Measurements from ENCODE around the gene SPRY4.
"Not testable (repeated sequence)": the region's sequence is repeated elsewhere in the genome, so short reads cannot be mapped to it uniquely, and the experiment has no call there.

The SPRY4 gene

GRCh38 chr5:142292808-142293207, 32.0 kb downstream of the SPRY4 start:
- no peak for DNase-seq (ENCODE audit: low spot score)

- no peak for DNase-seq (ENCODE audit: low spot score)
Observed at GRCh38 chr5:142292249-142292648, 32.6 kb downstream of the SPRY4 start.

GRCh38 chr5:142290577-142291299, 34.1 kb downstream of the SPRY4 start:
- no peak for DNase-seq (ENCODE audit: low spot score)

- DNase-seq (ENCODE audit: low spot score) = no peak
Observed at GRCh38 chr5:142289708-142290576, 34.9 kb downstream of the SPRY4 start.

- no peak for DNase-seq (ENCODE audit: low spot score)
Observed at GRCh38 chr5:142287973-142288313, 36.9 kb downstream of the SPRY4 start.

GRCh38 chr5:142287096-142287972, 37.5 kb downstream of the SPRY4 start:
- no peak for DNase-seq (ENCODE audit: low spot score)

- DNase-seq (ENCODE audit: low spot score) = no peak
Observed at GRCh38 chr5:142286111-142286510, 38.7 kb downstream of the SPRY4 start.

GRCh38 chr5:142283304-142283703, 41.5 kb downstream of the SPRY4 start:
- DNase-seq (ENCODE audit: low spot score) = no peak

GRCh38 chr5:142281966-142282365, 42.9 kb downstream of the SPRY4 start:
- no peak for DNase-seq (ENCODE audit: low spot score)

- no peak for DNase-seq (ENCODE audit: low spot score)
Observed at GRCh38 chr5:142281008-142281367, 43.8 kb downstream of the SPRY4 start.

GRCh38 chr5:142280066-142281007, 44.5 kb downstream of the SPRY4 start:
- DNase-seq (ENCODE audit: low spot score) = no peak

- no peak for DNase-seq (ENCODE audit: low spot score)
Observed at GRCh38 chr5:142278627-142279026, 46.2 kb downstream of the SPRY4 start.

- no peak for DNase-seq (ENCODE audit: low spot score)
Observed at GRCh38 chr5:142277796-142278195, 47.0 kb downstream of the SPRY4 start.

GRCh38 chr5:142276517-142276916, 48.3 kb downstream of the SPRY4 start:
- no peak for DNase-seq (ENCODE audit: low spot score)

GRCh38 chr5:142275496-142275895, 49.3 kb downstream of the SPRY4 start:
- no peak for DNase-seq (ENCODE audit: low spot score)

GRCh38 chr5:142272596-142272995, 52.2 kb downstream of the SPRY4 start:
- not testable (repeated sequence) for DNase-seq (ENCODE audit: low spot score)

GRCh38 chr5:142264084-142264483, 60.7 kb downstream of the SPRY4 start:
- DNase-seq (ENCODE audit: low spot score) = not testable (repeated sequence)

- DNase-seq (ENCODE audit: low spot score) = no peak
Observed at GRCh38 chr5:142263346-142263745, 61.5 kb downstream of the SPRY4 start.

- no peak for DNase-seq (ENCODE audit: low spot score)
Observed at GRCh38 chr5:142262683-142263082, 62.1 kb downstream of the SPRY4 start.
